Measurements from ENCODE around the gene CCDC88C.

CCDC88C gene

GRCh38 chr14:91289464-91289863, 128.2 kb downstream of the CCDC88C start:
- no peak for TF ChIP-seq CTCF (IDR thresholded peaks at IDR 0.05; ENCODE audit: borderline replicate concordance, control extremely low read depth, extremely low read depth, insufficient read depth, missing control alignments)
- in situ Hi-C loops (cut with MboI; ENCODE audit: low sequenced_read_pairs, unreplicated experiment): loop anchor here (5.0 to 10.0 kb wide), 2 partner anchors 112 to 385 kb away; no protein-coding TSS in a partner anchor
- DNase-seq (ENCODE audit: low spot score): no peak

- no peak for TF ChIP-seq CTCF (IDR thresholded peaks at IDR 0.05; ENCODE audit: borderline replicate concordance, control extremely low read depth, extremely low read depth, insufficient read depth, missing control alignments)
- in situ Hi-C loops (cut with MboI; ENCODE audit: low sequenced_read_pairs, unreplicated experiment): loop anchor here (5.0 to 10.0 kb wide), 2 partner anchors 112 to 384 kb away; no protein-coding TSS in a partner anchor
- DNase-seq (ENCODE audit: low spot score): no peak
Measured at GRCh38 chr14:91288876-91289275, 128.7 kb downstream of the CCDC88C start.

GRCh38 chr14:91286530-91286937, 131.1 kb downstream of the CCDC88C start:
- TF ChIP-seq CTCF (IDR thresholded peaks at IDR 0.05; ENCODE audit: borderline replicate concordance, control extremely low read depth, extremely low read depth, insufficient read depth, missing control alignments): peak; percentile 80
- peak; percentile 85 for DNase-seq (ENCODE audit: low spot score)
- in situ Hi-C loops (cut with MboI; ENCODE audit: low sequenced_read_pairs, unreplicated experiment): loop anchor here (5.0 to 10.0 kb wide), 2 partner anchors 109 to 382 kb away; no protein-coding TSS in a partner anchor

GRCh38 chr14:91284791-91285548, 132.7 kb downstream of the CCDC88C start:
- in situ Hi-C loops (cut with MboI; ENCODE audit: low sequenced_read_pairs, unreplicated experiment): loop anchor here (5.0 to 10.0 kb wide), 2 partner anchors 108 to 380 kb away; no protein-coding TSS in a partner anchor
- TF ChIP-seq CTCF (IDR thresholded peaks at IDR 0.05; ENCODE audit: borderline replicate concordance, control extremely low read depth, extremely low read depth, insufficient read depth, missing control alignments): no peak
- DNase-seq (ENCODE audit: low spot score): no peak

GRCh38 chr14:91284146-91284790, 133.4 kb downstream of the CCDC88C start:
- TF ChIP-seq CTCF (IDR thresholded peaks at IDR 0.05; ENCODE audit: borderline replicate concordance, control extremely low read depth, extremely low read depth, insufficient read depth, missing control alignments): no peak
- in situ Hi-C loops (cut with MboI; ENCODE audit: low sequenced_read_pairs, unreplicated experiment): loop anchor here (10.0 kb wide), 1 partner anchor 379 kb away; no protein-coding TSS in a partner anchor
- no peak for DNase-seq (ENCODE audit: low spot score)

- in situ Hi-C loops (cut with MboI; ENCODE audit: low sequenced_read_pairs, unreplicated experiment): loop anchor here (10.0 kb wide), 1 partner anchor 379 kb away; no protein-coding TSS in a partner anchor
- no peak for TF ChIP-seq CTCF (IDR thresholded peaks at IDR 0.05; ENCODE audit: borderline replicate concordance, control extremely low read depth, extremely low read depth, insufficient read depth, missing control alignments)
- no peak for DNase-seq (ENCODE audit: low spot score)
Measured at GRCh38 chr14:91283666-91284065, 134.0 kb downstream of the CCDC88C start.

All from GM13976 (cell line).